Measurements from ENCODE around the gene CETP.
"Not testable (repeated sequence)": the region's sequence is repeated elsewhere in the genome, so short reads cannot be mapped to it uniquely, and the experiment has no call there.

DNA sequence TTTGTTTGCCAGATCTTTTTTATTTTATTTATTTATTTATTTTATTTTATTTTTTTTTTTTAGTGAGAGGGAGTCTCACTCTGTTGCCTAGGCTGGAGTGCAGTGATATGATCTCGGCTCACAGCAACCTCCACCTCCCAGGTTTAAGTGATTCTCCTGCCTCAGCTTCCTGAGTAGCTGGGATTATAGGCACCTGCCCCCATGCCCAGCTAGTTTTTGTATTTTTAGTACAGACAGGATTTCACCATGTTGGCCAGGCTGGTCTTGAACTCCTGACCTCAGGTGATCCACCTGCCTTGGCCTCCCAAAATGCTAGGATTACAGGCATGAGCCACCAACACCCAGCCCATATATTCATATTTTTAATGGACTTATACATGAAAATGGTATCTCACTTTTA lies 30.7 kb downstream of the CETP start:
- TF ChIP-seq, protein P1, sequence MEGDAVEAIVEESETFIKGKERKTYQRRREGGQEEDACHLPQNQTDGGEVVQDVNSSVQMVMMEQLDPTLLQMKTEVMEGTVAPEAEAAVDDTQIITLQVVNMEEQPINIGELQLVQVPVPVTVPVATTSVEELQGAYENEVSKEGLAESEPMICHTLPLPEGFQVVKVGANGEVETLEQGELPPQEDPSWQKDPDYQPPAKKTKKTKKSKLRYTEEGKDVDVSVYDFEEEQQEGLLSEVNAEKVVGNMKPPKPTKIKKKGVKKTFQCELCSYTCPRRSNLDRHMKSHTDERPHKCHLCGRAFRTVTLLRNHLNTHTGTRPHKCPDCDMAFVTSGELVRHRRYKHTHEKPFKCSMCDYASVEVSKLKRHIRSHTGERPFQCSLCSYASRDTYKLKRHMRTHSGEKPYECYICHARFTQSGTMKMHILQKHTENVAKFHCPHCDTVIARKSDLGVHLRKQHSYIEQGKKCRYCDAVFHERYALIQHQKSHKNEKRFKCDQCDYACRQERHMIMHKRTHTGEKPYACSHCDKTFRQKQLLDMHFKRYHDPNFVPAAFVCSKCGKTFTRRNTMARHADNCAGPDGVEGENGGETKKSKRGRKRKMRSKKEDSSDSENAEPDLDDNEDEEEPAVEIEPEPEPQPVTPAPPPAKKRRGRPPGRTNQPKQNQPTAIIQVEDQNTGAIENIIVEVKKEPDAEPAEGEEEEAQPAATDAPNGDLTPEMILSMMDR (IDR thresholded peaks at IDR 0.05): not testable (repeated sequence)
- not testable (repeated sequence) for TF ChIP-seq POLR2A (IDR thresholded peaks at IDR 0.05)

All from uterus (tissue), 2 donors.